ENCODE data around the gene KIAA1328. TPM values are rescaled to one million over a fixed set of nuclear protein-coding genes. Genes with fewer than 3 reads are reported as not detected.

The KIAA1328 gene
- total RNA-seq, 1 donor from 2014 or later, result 11.5 TPM

DNA sequence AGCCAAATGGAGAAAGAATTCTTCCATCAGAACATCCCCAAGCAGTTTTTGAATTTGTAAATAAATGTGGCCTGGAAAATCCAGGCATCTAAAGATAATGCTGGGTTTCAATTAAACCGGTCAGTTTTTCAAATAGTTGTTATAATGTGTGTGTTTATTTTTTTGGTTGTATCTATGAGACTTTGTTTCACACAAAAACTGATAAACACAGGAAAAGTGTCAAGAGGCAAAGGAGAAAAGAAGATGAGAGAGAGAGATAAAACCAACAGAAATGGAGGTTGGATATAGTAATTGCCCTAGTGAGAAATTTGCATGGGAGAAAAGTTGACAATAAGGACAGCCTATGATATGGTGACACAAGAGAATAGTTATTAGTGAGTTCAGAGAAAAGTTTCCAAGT, 68.3 kb downstream of the KIAA1328 start:
- H3K27me3 ChIP-seq, result no peaks in the 10 kb centered on the region
- Mint-ChIP-seq H3K4me3 (no peak overlapping the region), H3K4me1 (no peaks in the 10 kb centered on the region), H3K27me3 (ENCODE audit: insufficient read depth, low read depth) (no peaks in the 10 kb centered on the region), H3K27ac (no peak overlapping the region), H3K9me3 (no peaks in the 10 kb centered on the region), H3K36me3 (no peaks in the 10 kb centered on the region)
- no peaks in the 10 kb centered on the region for H3F3A ChIP-seq (ENCODE audit: low read depth)
- no peak overlapping the region for H3K4me2 ChIP-seq
- no peak overlapping the region for H3K4me3 ChIP-seq
- H2AFZ ChIP-seq (replicated peaks), result no peak overlapping the region
- H3K79me2 ChIP-seq (ENCODE audit: low read depth), result no peaks in the 10 kb centered on the region
- TF ChIP-seq EZH2 (IDR thresholded peaks at IDR 0.05) (no peak), EZH2phosphoT487 (IDR thresholded peaks at IDR 0.05) (no peak)
- TF ChIP-seq, protein P1, sequence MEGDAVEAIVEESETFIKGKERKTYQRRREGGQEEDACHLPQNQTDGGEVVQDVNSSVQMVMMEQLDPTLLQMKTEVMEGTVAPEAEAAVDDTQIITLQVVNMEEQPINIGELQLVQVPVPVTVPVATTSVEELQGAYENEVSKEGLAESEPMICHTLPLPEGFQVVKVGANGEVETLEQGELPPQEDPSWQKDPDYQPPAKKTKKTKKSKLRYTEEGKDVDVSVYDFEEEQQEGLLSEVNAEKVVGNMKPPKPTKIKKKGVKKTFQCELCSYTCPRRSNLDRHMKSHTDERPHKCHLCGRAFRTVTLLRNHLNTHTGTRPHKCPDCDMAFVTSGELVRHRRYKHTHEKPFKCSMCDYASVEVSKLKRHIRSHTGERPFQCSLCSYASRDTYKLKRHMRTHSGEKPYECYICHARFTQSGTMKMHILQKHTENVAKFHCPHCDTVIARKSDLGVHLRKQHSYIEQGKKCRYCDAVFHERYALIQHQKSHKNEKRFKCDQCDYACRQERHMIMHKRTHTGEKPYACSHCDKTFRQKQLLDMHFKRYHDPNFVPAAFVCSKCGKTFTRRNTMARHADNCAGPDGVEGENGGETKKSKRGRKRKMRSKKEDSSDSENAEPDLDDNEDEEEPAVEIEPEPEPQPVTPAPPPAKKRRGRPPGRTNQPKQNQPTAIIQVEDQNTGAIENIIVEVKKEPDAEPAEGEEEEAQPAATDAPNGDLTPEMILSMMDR (IDR thresholded peaks at IDR 0.05), result no peak
- H3K36me3 ChIP-seq, result no peaks in the 10 kb centered on the region
- H3K9ac ChIP-seq, result no peak overlapping the region
- no peaks in the 10 kb centered on the region for H3K9me3 ChIP-seq (ENCODE audit: low read depth)
- H4K20me1 ChIP-seq (ENCODE audit: low read depth), result no peaks in the 10 kb centered on the region
- no peak for DNase-seq (ENCODE audit: low spot score)
- H3K27ac ChIP-seq, result no peak overlapping the region
- H3K4me1 ChIP-seq, result peaks cover 6% of the 10 kb centered on the region

DNA sequence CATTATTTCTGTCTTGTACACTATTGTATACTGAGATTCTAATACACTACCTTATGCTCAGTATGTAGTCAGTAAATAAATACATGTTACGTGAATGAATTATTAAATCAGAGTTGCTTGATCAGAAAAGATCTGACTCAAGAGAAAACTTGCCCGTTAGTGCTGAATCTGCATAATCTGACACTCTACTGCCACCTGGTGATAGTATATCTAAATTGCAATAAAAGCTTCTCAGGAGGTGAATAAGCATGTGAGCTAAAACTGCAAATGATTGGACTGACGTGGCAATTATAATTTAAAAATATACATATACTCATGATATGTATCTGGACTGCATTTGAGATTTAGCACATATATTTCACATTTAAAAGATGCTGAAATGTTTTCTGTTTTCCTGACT, 70.4 kb downstream of the KIAA1328 start:
- no peaks in the 10 kb centered on the region for H3K36me3 Mint-ChIP-seq
- peak; percentile 31 for DNase-seq (ENCODE audit: low spot score)

DNA sequence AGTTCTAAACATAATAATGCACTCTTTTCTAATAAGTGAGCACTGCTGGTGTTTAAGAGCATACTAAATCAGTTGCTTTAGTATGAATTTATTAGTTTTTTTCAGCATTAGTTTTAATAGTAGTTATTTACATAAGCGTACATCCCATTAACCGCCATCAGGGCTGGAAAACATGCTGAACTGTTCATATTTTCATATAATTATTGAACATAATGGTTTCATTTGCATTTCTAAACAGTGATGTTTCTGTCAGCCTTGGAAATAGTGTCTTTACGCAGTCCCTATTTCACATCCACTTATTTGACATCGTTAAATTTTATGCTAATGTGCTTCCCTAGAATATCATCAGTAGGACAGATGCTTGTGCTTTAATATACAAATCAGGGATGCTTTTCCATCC, 71.5 kb downstream of the KIAA1328 start:
- H3K27ac ChIP-seq, result no peak overlapping the region
- H3K36me3 ChIP-seq, result no peaks in the 10 kb centered on the region
- H3K4me1 ChIP-seq, result peaks cover 6% of the 10 kb centered on the region
- Mint-ChIP-seq H3K4me3 (no peak overlapping the region), H3K27me3 (ENCODE audit: insufficient read depth, low read depth) (no peaks in the 10 kb centered on the region), H3K4me1 (peaks cover 4% of the 10 kb centered on the region), H3K27ac (no peak overlapping the region), H3K9me3 (no peaks in the 10 kb centered on the region), H3K36me3 (peaks cover 2% of the 10 kb centered on the region)
- no peaks in the 10 kb centered on the region for H3F3A ChIP-seq (ENCODE audit: low read depth)
- no peaks in the 10 kb centered on the region for H3K79me2 ChIP-seq (ENCODE audit: low read depth)
- TF ChIP-seq, protein P1 (IDR thresholded peaks at IDR 0.05), result no peak
- TF ChIP-seq EZH2 (IDR thresholded peaks at IDR 0.05), result no peak
- H4K20me1 ChIP-seq (ENCODE audit: low read depth), result no peaks in the 10 kb centered on the region
- no peak overlapping the region for H2AFZ ChIP-seq (replicated peaks)
- H3K4me3 ChIP-seq, result no peak overlapping the region
- H3K9me3 ChIP-seq (ENCODE audit: low read depth), result no peaks in the 10 kb centered on the region
- DNase-seq (ENCODE audit: low spot score), result no peak
- no peak overlapping the region for H3K9ac ChIP-seq
- no peaks in the 10 kb centered on the region for H3K27me3 ChIP-seq
- H3K4me2 ChIP-seq, result no peak overlapping the region

More for the DNA sequence above, 70.4 kb downstream of the KIAA1328 start:
- Mint-ChIP-seq H3K27ac (no peak overlapping the region), H3K4me1 (peaks cover 4% of the 10 kb centered on the region), H3K9me3 (no peaks in the 10 kb centered on the region), H3K27me3 (ENCODE audit: insufficient read depth, low read depth) (no peaks in the 10 kb centered on the region), H3K4me3 (no peak overlapping the region)
- TF ChIP-seq EZH2phosphoT487 (IDR thresholded peaks at IDR 0.05), result no peak
- TF ChIP-seq, protein P1 (IDR thresholded peaks at IDR 0.05), result peak; percentile 56
- TF ChIP-seq EZH2 (IDR thresholded peaks at IDR 0.05), result no peak
- H3K4me2 ChIP-seq, result no peak overlapping the region
- H3F3A ChIP-seq (ENCODE audit: low read depth), result no peaks in the 10 kb centered on the region
- no peaks in the 10 kb centered on the region for H3K27me3 ChIP-seq
- no peaks in the 10 kb centered on the region for H4K20me1 ChIP-seq (ENCODE audit: low read depth)
- no peaks in the 10 kb centered on the region for H3K79me2 ChIP-seq (ENCODE audit: low read depth)
- no peak overlapping the region for H3K9ac ChIP-seq
- H3K4me1 ChIP-seq, result peaks cover 6% of the 10 kb centered on the region
- H3K9me3 ChIP-seq (ENCODE audit: low read depth), result no peaks in the 10 kb centered on the region
- no peak overlapping the region for H3K4me3 ChIP-seq
- no peaks in the 10 kb centered on the region for H3K36me3 ChIP-seq
- H2AFZ ChIP-seq (replicated peaks), result no peak overlapping the region
- H3K27ac ChIP-seq, result no peak overlapping the region

Measured in neural progenitor cell (in vitro differentiated cells).